ENCODE measurements around the gene C14orf180. TPM values are rescaled to one million over a fixed set of nuclear protein-coding genes. Genes with fewer than 3 reads are reported as not detected.
"Not testable (repeated sequence)": the region's sequence is repeated elsewhere in the genome, so short reads cannot be mapped to it uniquely, and the experiment has no call there.

C14orf180 gene
- polyA plus RNA-seq, 1 experiment, result not detected

DNA sequence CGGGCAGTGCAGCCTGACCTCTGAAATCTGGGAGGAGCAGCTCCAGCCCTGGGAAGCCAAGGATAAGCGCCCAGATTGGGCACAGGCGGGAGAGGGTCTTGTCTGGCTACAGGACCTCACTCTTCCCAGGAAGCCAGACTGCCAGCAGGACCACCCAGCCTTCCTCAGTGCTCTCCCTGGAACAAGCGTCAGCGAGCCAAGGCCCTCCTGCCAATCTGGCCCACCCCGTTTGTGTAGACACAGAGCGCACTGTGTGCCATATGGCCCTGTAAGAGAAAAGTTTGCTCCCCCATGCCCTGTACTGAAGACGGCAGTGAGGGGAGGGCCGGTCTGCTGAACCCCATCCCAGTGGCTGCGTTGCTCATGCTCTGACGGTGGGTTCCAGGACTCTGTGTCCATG, 1.2 kb upstream of the C14orf180 start:
- Histone ChIP-seq H3K4me3 (ENCODE audit: low read depth, low read length) (no peak overlapping the region), H3K27ac (ENCODE audit: low read depth, low read length) (no peak overlapping the region), H3K9me3 (ENCODE audit: control insufficient read depth, insufficient read depth, low read length) (no peaks in the 10 kb centered on the region; the same call in 1 of the 2 replicates), H3K27me3 (ENCODE audit: control insufficient read depth, insufficient read depth, low read length) (peaks cover 17% of the 10 kb centered on the region)
- TF ChIP-seq, protein P1, sequence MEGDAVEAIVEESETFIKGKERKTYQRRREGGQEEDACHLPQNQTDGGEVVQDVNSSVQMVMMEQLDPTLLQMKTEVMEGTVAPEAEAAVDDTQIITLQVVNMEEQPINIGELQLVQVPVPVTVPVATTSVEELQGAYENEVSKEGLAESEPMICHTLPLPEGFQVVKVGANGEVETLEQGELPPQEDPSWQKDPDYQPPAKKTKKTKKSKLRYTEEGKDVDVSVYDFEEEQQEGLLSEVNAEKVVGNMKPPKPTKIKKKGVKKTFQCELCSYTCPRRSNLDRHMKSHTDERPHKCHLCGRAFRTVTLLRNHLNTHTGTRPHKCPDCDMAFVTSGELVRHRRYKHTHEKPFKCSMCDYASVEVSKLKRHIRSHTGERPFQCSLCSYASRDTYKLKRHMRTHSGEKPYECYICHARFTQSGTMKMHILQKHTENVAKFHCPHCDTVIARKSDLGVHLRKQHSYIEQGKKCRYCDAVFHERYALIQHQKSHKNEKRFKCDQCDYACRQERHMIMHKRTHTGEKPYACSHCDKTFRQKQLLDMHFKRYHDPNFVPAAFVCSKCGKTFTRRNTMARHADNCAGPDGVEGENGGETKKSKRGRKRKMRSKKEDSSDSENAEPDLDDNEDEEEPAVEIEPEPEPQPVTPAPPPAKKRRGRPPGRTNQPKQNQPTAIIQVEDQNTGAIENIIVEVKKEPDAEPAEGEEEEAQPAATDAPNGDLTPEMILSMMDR (IDR thresholded peaks at IDR 0.05; ENCODE audit: low read depth, low read length), result no peak
- ChIA-PET POLR2A (no interaction called here), CTCF (no interaction called here)
- DNase-seq (ENCODE audit: low read depth, low spot score), result no peak

DNA sequence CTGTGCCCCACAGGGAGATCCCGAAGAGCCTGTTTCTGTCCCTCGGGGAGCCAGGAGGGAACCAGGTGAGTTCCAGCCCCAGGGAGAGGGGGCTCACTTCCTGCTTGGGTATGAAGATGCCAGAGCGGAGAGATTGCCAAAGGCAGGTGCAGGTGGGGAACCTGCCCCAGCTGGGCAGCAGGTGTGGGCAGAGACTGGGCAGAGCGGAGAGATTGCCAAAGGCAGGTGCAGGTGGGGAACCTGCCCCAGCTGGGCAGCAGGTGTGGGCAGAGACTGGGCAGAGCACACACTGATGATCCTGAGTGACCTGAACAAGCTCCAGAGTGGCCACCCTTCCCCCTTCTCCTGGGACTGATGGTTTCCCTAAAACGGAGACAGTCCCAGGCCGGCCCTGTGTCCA, 375 bp downstream of the C14orf180 start:
- POLR2A ChIA-PET; H3K27ac ChIP-seq (ENCODE audit: low read depth, low read length); H3K9me3 ChIP-seq (ENCODE audit: control insufficient read depth, insufficient read depth, low read length); DNase-seq (ENCODE audit: low read depth, low spot score); CTCF ChIA-PET; H3K4me3 ChIP-seq (ENCODE audit: low read depth, low read length): not testable (repeated sequence)
- peaks cover 13% of the 10 kb centered on the region for H3K27me3 ChIP-seq (ENCODE audit: control insufficient read depth, insufficient read depth, low read length)

DNA sequence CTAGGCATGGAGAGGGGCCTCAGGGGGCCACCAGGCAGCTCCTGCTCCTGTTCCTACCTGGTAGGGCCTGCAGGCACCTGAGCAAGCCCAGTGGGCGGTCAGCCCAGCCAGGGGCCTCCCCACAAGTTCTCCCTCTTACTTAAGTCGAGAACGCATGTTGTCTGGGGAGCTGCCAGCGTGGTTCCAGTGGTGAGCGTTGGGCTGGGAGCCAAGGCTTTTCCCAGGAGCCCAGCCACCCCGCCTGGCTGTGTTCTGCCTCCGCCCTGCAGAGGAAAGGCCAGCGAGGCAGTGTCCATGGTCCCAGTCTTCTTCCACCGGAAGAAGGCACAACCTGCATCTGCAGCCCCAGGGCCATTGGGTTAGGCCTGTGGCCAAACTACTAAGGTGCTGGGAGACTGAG, 1.4 kb downstream of the C14orf180 start:
- POLR2A ChIA-PET, result no interaction called here
- Histone ChIP-seq H3K27ac (ENCODE audit: low read depth, low read length) (no peak overlapping the region), H3K4me3 (ENCODE audit: low read depth, low read length) (no peak overlapping the region), H3K9me3 (ENCODE audit: control insufficient read depth, insufficient read depth, low read length) (no peaks in the 10 kb centered on the region; the same call in 1 of the 2 replicates), H3K27me3 (ENCODE audit: control insufficient read depth, insufficient read depth, low read length) (peaks cover 9% of the 10 kb centered on the region)
- TF ChIP-seq, protein P1 (IDR thresholded peaks at IDR 0.05; ENCODE audit: low read depth, low read length), result no peak
- CTCF ChIA-PET, result no interaction called here
- no peak for DNase-seq (ENCODE audit: low read depth, low spot score)

DNA sequence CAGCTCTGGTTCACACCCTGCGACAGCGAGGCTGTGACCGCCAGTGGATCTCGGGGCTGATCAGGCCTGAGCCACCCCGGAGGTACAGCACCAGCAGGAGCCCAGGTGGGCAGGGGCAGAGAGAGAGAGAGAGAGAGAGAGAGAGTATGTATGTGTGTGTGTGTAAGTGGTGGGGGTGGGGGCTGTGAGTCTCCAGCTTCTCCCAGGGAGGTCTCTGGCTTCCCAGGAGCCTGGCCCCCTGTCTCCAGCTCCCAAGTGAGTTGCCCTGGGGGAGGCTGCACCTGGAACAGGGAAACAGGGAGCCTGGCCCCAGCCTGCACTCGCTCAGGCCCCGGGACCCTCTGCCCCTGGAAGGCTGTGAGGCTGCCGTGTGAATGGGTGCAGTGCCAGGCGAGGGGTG, 2.0 kb downstream of the C14orf180 start:
- Histone ChIP-seq H3K27ac (ENCODE audit: low read depth, low read length) (no peak overlapping the region), H3K4me3 (ENCODE audit: low read depth, low read length) (no peak overlapping the region), H3K27me3 (ENCODE audit: control insufficient read depth, insufficient read depth, low read length) (peaks cover 9% of the 10 kb centered on the region), H3K9me3 (ENCODE audit: control insufficient read depth, insufficient read depth, low read length) (no peaks in the 10 kb centered on the region; the same call in 1 of the 2 replicates)
- CTCF ChIA-PET, result no interaction called here
- POLR2A ChIA-PET, result interaction anchor here (0.6 kb wide), 1 partner anchor 14 kb away, joined by 3 read pairs; no protein-coding TSS in a partner anchor
- TF ChIP-seq, protein P1 (IDR thresholded peaks at IDR 0.05; ENCODE audit: low read depth, low read length), result no peak
- DNase-seq (ENCODE audit: low read depth, low spot score), result no peak

DNA sequence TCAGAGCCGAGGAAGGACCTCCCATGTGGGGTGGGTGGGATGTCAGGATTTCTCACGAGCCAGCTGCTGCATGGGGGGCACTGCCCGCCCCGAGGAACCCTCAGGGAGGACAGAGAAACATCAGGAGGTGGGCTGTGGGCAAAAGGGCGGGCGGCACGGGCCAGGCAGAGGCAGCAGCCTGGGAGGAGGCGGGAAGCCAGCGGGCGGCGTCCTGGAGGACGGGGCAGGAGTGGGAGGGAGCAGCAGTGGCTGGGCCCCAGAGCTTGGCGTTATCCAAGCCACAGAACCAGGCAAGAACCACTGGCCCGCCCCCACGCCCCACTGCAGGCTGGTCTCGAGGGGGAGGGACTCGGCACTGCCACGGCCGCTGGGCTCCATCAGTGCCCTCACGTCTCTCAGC, 2.4 kb downstream of the C14orf180 start:
- TF ChIP-seq, protein P1 (IDR thresholded peaks at IDR 0.05; ENCODE audit: low read depth, low read length), result no peak
- POLR2A ChIA-PET, result interaction anchor here (0.6 kb wide), 1 partner anchor 14 kb away, joined by 3 read pairs; no protein-coding TSS in a partner anchor
- H3K27me3 ChIP-seq (ENCODE audit: control insufficient read depth, insufficient read depth, low read length), result peaks cover 9% of the 10 kb centered on the region

DNA sequence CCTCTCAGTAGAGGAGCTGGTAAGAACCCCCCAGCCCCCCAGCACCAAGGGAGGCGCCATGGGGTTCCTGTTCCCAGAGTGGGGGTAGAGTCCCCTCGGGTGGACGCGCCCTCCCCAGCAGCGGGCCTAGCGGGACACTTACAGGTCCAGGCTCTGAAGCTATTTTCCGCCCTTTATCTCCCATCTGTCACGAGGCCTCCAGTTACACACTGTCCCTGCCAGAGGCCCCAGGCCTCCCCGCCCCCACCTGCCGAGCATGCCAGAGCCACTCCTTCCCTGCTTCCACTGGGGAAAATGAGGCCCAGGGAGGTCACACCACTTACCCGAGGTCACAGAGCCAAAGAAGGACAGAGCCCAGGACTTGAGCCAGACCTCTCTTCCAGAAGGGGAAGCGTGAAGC, 3.1 kb downstream of the C14orf180 start:
- Histone ChIP-seq H3K4me3 (ENCODE audit: low read depth, low read length) (no peak overlapping the region), H3K9me3 (ENCODE audit: control insufficient read depth, insufficient read depth, low read length) (no peaks in the 10 kb centered on the region; the same call in 1 of the 2 replicates), H3K27me3 (ENCODE audit: control insufficient read depth, insufficient read depth, low read length) (peaks cover 9% of the 10 kb centered on the region), H3K27ac (ENCODE audit: low read depth, low read length) (no peak overlapping the region)
- ChIA-PET POLR2A (no interaction called here), CTCF (no interaction called here)
- DNase-seq (ENCODE audit: low read depth, low spot score), result no peak
- TF ChIP-seq, protein P1 (IDR thresholded peaks at IDR 0.05; ENCODE audit: low read depth, low read length), result no peak

More for the DNA sequence above, 2.4 kb downstream of the C14orf180 start:
- CTCF ChIA-PET, result no interaction called here
- H3K27ac ChIP-seq (ENCODE audit: low read depth, low read length), result no peak overlapping the region
- no peak for DNase-seq (ENCODE audit: low read depth, low spot score)
- H3K4me3 ChIP-seq (ENCODE audit: low read depth, low read length), result no peak overlapping the region
- H3K9me3 ChIP-seq (ENCODE audit: control insufficient read depth, insufficient read depth, low read length), result no peaks in the 10 kb centered on the region; the same call in 1 of the 2 replicates
